GM21515 (cell line): Measurements from ENCODE around the gene AKT3.

Experiments used
- ATAC-seq: cut with Tn5 transposase; IDR thresholded peaks from one replicate; pipeline ENCODE4 v1.9.1; 2021; ENCODE audit not compliant: unreplicated experiment

Gene AKT3

DNA sequence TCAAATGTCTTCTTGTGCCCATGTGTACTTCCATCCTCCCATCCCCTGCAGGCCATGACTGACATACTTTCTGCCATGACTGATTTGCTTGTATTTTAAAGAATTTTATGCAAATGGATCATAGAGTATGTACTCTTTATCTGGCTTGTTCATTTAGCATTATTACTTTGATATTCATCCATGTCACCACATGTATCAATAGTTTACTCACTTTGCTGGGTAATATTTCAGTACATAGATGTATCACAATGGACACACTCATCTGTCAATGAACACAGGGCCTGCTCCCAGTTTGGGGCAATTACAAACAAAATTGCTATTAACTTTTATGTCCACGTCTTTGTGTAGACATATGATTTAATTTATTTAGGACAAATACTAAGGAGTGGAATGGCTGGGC is 335.1 kb downstream of the AKT3 start:
- no peak for ATAC-seq

DNA sequence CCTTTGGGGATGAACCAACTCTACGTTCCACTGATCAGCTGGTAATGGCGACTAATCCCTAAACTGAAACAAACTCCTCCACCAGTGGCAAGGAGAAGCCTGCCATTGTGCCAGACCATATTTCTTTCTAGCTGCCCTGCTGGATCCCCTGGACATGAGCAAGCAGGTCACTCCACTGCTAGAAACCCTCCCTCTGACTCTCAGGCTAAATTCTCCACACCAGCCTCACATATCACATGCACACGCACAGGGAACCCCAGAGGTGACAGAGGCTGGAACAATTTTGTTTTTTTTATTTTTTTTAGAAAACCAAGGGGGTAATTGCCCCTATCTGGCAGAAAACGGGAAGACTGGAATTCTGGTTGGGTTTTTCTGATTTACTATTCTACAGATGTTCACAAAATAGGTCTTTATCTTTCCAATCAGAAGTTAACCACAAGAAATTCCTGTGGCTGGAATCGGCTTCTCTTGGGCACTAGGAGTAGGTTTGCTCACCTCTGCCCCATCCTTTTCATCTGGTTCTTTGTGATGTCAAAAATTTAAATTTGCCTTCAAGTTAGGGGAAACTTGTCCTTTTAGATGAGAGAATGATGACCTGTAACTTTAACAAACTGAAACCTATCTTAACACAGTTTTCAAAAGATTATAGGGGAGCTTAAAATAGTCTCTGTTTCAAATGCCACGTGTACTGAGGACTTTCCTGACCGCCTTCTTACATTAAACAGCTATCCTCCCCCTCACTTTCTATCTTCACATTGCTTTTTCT is 336.1 kb downstream of the AKT3 start:
- peak; percentile 77 for ATAC-seq

DNA sequence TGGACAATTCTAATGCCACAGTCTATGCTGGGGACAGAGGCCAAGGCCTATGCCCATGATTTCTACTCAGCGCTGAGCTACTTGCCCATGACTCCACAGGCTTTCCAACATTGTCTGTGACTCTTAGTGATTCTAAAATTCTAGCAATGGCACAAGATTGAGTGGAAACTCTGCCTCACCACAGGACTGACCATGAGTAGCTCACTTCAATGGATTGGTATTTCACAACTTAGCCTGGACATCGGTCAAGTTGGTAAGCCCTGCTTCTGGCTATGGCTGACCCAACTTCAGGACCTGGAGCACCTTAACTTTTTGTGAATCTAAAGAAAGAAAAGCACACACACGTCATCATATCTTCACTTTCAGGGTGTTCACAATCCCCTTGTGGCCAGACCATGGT is 339.1 kb downstream of the AKT3 start:
- ATAC-seq: no peak

DNA sequence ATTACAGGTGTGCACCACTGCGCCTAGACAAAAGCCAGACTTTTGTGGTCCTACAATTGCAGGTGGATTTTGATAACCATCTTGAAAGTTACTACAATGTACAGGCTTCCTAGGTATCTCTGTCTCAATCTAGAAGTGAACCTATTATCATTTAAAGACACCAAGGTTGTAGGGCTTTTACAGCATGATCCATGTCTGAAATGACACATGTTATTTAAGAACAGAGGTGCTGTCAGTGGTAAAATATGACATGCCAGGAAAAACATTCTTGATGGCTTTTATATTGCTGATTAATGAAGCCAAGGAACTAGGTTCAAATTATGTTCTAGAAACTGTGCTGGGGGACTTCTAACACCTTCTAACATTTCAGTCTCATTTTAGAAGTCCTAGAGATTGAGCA is 341.1 kb downstream of the AKT3 start:
- ATAC-seq: no peak

DNA sequence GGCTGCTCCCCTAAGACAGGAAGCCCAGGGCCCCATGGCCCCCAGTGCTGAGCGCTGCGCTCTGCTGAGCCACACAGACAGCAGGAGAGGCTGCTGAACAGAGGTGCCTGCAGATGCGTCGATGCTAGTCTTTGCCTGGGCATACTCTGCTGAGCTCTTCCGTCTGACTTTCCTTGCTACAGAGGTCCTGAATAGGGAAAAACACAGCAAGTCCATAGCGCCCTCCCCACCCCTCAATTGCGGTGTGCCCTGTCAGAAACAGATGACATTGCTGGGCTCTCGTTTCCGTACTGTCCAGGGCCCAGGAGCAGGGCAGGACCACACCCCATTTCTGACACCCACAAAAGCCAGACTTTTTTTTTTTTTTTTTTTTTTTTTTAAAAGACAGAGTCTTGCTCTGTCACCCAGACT is 341.7 kb downstream of the AKT3 start:
- peak; percentile 66 for ATAC-seq

DNA sequence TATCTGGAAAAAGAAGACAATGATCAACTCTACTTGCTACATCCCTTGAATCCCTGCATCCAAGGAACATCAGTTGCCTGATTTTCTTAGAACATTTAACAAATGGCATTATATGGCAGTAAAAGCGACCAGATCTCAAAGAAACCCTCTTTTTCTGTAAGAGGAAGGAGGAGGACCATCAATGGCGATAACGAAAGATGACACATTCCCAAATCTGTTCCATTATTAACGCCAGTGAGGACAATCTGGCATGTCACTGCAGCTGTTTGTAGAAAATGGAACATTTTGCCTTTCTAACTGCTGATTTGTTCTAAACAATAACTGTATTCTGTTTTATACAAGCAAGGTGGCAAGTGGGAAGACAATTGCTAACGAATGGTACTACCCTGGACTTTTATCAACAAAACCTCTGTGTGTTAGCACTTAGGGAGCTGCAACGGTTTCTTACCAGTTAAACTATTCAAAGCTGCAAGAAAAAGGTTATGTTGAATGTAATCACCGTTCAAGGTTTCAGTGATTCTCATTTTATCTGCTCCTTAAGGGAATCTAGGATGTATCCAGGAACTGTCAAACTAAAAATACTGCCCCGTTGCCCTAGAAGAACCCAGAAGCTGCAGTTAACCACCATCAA is 342.3 kb downstream of the AKT3 start:
- ATAC-seq: peak; percentile 4

DNA sequence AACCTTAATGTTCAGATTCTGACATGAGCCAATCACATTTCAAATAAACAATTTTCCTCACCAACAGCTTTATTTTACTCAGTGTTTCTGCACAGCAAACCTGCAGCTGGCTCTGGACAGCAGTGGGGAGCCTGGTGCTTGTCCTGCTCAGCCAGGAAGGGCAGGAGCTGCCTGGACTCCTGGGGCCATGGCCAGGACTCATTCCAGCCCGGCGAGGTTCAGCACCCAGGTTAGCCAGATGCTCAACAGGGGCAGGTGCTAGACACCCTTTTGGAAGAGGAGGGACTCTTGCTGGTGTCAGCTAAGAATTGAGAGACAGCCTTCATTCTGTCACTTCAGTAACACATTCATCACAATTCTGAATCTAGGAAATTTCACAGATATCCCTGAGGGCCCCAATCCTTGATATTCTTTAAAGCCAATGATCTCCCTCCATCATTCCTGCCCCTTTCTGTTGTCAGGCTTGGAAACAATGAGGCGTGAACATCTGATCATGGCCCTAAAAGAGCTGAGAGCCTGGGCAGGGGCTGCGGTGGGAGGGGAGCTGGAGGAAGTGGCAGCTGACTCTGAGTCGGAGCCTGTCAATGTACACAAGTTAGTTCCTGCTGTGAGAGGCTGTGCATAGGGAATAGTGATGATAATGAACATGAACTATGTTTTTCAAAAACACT is 342.9 kb downstream of the AKT3 start:
- no peak for ATAC-seq

DNA sequence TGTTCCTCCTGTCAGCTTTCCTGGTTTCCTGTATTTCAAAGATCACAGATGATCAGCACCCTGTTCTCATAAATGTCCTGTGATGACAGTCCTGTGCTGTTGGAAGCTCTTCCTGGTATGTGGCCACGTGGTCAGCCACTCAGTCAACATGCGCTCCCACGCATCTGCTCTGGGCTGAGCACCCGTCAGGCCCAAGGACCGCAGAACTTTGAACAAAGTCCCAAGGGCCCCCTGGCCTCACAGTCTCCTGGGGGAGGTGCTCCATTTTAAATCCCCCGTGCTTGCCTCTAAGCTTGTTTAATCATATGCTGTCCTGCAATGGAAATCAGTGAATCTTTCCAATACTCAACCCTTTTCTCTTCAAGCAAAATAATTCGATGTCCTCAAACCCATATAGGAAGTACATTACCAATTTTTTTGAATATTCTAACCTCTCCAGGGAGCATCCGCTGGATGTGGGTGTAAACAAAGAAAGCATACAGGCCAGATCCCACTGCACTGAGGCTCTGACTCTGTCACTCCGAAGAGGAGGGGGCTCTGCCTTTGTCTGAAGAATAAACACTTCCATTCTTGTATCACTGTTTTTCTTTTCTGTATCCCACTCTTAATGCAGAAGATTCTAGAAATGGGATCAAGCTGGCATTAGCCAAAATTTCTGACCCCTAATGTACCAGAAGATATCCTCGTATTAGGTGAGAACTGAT is 343.9 kb downstream of the AKT3 start:
- ATAC-seq: peak; percentile 54

DNA sequence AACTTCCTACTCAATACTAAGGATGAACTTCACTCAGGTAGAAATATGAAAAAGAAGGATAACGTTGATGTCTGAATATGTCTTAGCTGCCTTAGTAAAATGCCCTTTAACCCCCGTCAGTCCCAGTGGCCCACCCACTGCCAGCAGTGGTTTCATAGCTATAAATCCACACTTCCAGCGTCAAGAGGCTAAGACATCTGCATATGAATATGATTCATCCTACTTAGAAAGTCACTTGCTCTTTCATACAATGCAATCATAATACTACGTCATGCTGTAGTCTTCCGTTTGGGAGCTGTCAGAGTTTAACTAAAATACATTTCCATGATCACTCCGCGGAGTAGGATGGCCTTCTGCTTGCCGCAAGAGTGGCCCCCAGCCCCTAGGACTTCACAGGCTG is 346.9 kb downstream of the AKT3 start:
- ATAC-seq: no peak

DNA sequence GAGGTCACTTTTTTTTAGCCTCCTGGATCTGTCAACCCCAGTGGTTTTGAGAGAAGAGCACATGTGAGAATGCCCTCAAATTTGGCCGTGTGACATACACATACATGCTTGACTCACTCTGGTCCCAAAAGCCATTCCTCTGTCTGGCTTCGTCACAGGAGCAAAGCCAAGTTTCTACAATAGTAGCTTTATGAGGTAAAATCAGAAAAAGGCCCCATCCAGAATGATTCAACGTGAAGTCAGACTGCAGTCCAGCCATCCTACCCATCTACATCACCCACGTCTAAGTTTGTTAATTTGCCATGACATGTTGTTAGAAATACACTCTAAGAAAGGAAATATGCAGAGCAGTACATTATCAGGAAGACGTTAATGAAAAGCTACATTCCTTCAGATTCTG is 349.0 kb downstream of the AKT3 start:
- ATAC-seq: no peak

DNA sequence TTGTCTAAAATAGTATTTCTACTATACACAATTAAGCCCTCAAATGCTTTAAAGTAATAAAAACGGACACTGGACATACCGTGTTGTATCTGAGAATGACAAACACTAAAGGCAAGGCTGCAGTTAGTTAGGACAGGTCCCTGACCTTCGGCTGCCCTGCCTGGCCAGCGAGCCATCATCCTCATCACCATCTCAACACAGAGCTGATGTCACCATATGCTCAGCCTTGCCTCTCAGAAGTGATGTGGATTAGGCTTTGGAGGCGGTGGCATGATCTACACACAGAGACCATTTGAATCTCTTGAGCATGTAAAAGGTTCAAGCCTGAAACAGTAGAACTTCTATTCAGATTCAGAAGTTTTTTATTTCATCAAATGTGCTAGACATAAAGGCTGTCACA is 349.5 kb downstream of the AKT3 start:
- ATAC-seq: no peak

DNA sequence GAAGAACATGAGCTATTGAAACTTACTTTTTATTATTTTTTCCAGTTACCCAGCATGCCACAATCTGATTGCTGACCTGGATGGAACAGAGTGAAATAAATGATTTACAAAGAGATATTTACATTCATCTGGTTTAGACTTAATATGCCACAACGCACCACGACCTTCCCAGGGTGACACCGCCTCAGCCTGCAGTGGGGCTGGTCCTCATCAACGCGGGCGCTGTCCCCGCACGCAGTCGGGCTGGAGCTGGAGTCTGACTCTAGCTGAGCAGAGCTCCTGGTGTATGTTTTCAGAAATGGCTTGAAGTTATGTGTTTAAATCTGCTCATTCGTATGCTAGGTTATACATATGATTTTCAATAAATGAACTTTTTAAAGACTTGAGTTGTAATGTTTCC is 350.3 kb downstream of the AKT3 start:
- ATAC-seq: no peak

DNA sequence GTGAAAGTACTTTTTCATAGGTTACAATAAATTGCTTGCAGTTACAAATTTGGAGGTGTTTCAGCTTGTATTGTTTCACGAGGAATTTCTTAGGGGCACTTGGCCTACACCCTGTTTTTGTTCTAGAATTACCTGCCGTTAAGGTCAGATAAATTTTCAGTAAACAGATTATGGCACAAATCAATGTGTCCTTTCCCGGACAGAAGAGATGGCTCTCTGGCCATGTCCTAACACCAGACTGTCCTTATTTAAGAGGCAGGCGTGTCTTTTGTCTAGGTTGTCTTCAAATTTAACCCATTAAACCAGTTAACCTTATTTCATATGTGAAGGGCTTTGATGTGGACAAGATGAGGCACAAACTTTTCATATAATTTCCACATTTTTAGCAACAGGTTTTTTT is 350.8 kb downstream of the AKT3 start:
- ATAC-seq: no peak

DNA sequence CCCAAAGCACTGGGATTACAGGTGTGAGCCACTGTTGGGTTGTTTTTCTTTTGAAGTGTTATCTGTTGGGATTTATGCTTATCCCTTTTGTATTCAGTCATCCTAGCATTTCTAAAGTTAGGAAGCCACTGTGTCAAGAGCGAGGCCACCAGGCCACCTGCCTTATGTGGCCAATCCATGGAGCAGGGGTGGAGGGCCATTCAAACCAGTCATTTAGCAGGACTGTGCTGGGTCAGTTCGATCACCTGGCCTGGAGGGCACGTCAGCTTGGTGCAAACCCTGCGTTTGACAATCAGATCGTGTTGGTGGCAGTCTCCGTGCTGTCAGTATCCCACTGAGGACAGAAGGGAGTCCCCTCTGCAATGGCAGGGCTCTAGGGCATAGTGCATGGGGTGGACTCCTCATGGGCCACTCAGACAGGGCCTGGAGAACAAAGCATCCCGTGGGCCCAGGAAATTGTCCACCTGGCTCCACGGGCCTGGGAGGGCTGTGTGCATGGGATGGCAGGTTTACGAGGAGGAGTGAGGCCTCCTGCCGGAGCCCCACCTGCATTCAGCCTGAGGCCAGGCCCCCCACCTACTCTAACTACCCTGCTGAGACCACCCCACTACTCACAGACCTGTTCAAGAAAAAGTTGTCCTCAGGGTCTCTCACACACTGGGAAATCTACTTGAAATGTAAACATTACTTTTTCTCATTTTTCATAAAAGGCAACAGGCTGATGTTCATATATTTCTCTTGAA is 351.9 kb downstream of the AKT3 start:
- ATAC-seq: no peak

DNA sequence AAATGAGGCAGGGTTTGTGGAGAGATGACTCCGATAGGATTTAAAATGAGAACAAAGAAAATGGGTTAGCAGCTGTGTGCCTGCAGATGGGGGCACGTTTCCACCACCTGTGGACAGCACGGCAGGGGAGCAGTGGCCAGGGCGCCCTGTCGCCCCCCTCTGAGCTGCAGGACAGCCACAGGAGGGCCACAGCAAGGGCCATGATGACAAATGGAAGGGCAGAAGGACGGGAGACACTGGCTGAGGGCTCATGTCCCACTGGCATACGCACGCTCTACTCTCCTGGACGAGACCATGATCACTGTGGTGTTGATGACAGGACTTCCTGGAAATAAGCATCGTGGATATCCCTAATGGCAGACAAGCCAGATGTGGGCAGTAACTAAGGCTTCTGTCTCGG is 353.2 kb downstream of the AKT3 start:
- no peak for ATAC-seq

DNA sequence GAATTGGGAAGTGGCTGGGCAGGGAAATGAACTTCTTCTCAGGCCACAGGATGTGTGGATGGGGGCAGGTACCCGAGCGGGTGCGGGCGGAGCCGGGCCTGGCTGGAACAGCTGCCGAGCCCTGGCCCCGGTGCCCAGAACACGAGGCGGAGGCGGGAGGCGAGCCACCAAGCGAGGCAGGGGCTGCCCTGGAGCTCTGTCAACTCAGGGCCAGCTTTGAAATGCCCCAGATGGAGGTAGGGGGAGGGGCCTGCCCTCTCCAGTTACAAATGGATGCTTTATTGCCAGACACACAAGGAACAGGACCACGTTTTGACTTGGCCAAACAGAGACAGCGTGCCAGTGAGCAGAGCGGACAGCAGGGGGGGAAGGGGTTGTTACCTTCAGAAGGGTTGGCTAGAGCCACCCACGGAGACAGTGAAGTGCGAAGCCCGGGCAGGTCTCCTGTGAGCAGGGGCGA is 353.8 kb downstream of the AKT3 start:
- no peak for ATAC-seq

DNA sequence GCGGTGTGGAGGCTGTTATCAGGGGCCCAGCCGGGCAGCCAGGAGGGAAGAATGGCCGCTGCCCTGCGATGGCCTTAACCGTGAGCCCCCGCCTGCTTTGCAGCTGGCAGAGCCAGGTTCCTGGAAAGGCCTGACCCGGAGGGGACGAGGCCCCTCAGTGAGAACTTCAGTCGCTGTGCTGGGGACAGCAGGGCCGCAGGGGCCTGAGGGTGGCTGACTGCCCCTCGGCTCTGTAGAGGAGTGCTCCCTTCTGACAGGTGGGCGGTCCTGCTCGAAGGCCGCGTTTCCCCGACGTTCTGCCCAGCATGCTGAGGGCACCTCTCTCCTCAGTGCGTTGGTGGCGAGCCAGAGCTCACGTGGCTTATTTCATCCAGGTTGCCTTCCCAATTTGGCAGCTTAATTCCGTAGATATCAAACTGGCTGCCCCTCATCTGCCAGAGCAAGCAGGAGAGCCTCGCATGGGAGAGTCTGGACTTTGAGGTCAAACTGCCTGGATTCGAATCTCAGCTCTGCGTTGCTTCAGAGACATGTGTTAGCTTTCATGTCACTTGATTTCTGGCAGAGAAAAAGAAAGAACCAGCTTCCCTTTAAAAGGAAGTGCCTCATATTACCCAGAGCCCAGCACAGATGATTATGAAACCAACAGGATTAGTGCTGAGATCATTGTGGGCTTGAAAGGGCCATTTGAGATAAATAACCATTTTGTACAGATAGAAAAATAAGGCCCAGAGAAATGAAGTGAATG is 354.4 kb downstream of the AKT3 start:
- ATAC-seq: no peak

DNA sequence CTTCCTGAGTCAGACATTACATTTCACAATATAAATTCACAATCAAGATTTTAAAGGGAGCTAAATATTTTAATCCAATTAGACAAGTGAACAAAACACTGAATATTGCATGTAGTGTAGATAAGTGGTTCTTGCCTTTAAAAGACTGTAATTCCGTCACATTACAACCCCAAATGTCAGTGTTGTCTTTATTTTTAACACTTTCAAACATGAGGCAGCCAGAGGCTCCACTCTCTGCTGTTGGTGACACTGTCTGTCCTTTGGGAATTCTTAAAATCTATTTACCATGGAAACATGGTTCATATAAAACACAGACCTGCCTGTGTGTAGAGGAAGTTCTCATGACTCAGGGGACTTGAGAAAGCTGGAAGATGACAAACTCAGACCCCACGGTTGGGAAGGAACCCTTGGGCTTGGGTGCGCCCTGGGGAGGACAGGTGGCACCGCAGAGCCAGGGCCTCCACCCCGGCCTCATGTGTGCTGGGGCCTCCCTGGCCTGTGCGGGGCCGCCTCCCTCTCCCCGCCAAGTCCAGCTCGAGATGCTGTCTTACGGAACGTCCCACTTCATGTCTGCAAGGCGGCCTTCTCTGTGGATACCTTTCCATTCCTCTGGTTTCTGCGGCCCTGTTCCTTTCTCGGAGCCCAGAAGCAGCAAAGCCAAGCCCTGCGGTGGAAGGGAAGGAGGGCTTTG is 355.2 kb downstream of the AKT3 start:
- no peak for ATAC-seq
